HEK293 (cell line): ENCODE measurements around the gene TOPBP1.
"Not testable (repeated sequence)": the region's sequence is repeated elsewhere in the genome, so short reads cannot be mapped to it uniquely, and the experiment has no call there.

Experiments used
- CTCF ChIP-seq: fragments of 450-650 bp; formaldehyde crosslinking; IDR thresholded peaks from 2 replicates; pipeline ENCODE4 v1.5.1; 2016; ENCODE audit warnings: missing biosample characterization, missing genetic modification characterization
- SP3 ChIP-seq: fragments of 450-650 bp; formaldehyde crosslinking; IDR thresholded peaks from 2 replicates; pipeline ENCODE4 v1.5.1; 2016; ENCODE audit warnings: missing biosample characterization, missing genetic modification characterization
- ZNF704 ChIP-seq: fragments of 450-650 bp; formaldehyde crosslinking; IDR thresholded peaks from 2 replicates; pipeline ENCODE4 v1.5.1; 2016; ENCODE audit warnings: missing biosample characterization, missing genetic modification characterization

- not testable (repeated sequence) for TF ChIP-seq SP3, CTCF, ZNF704
These were observed 110.2 kb downstream of the TOPBP1 start for GRCh38 chr3:133551589-133551988.
